NT2/D1 (cell line): ENCODE data around the gene PPM1L.

Experiments
- YY1 ChIP-seq: IDR thresholded peaks from 2 replicates; pipeline ENCODE4 v1.6.1; 2011; ENCODE audit not compliant: insufficient read length, insufficient read depth
- ZNF274 ChIP-seq: IDR thresholded peaks from 2 replicates; pipeline ENCODE4 v1.6.1; 2011; ENCODE audit warnings: mild to moderate bottlenecking, low read depth, low read length

GRCh38 chr3:160796813-160797164 is 40.8 kb downstream of the PPM1L start:
- TF ChIP-seq YY1, result no peak
- TF ChIP-seq ZNF274, result no peak
